ENCODE data around the gene LRCH1.

Gene LRCH1

DNA sequence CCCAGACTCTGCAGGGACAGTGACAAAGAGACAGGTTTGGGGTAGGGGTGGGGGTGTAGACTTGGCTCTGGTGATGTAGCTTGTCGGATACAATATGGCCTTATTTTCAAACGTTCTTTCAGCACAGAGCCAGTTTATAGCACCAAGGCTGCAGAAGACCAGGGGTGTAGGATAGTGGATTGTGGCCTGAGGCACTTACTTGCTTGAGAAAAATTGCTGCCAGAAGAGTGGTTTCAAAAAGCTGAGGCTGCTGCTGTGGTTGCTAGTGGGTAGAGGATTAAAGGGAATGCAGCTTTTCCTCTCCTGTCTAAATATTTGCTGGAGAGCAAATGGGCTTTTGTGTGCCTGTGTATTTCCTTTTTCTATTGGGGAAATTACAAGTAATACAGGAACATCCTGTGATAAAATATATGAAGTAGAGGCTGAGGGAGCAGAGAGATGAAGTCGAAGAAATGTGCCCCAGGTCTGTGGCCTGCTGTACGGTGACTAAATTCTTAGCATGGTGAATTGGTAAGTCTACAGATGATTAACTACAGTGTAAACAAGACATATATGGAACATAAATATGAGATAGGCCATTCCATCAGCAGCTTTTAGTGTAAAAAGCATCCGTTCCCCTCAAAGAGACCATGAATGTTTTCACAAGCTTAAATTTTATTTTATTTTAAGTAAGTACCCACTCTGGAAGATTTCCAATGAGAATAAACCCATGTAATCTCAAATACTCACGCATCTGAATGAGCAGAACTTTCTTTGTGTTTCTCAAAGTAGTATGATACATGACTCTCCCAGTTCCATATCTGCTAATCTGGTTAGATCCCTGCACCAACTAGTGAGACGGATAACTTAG lies 112.9 kb downstream of the LRCH1 start:
- peak; percentile 65 for DNase-seq (ENCODE audit: low read depth)

- no peak for DNase-seq (ENCODE audit: low read depth)
Observed at GRCh38 chr13:46666727-46667456, 113.9 kb downstream of the LRCH1 start.

- no peak for DNase-seq (ENCODE audit: low read depth)
Observed at GRCh38 chr13:46667687-46668281, 114.8 kb downstream of the LRCH1 start.

DNA sequence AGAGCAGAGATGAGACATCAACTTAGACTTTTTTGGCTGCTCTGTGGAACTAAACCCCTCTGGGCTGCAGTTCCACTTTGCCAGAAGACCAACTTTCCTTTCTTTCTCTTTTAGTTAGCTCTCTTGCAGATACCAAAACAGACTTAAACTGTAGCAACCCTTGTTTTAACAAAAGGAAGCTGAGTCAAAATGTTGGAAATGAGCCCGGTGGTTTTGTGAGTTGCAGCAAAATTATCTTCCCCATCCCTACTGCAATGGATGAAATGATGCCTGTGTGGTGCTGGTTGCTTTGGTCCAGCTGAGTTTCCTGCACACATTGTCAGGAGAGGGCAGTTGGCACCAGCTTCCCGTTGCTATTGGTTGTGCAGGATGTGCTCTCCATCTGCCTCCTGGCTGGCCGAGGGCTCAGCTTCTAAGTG lies 115.3 kb downstream of the LRCH1 start:
- peak; percentile 93 for DNase-seq (ENCODE audit: low read depth)

- no peak for DNase-seq (ENCODE audit: low read depth)
Observed at GRCh38 chr13:46668931-46669525, 116.1 kb downstream of the LRCH1 start.

DNA sequence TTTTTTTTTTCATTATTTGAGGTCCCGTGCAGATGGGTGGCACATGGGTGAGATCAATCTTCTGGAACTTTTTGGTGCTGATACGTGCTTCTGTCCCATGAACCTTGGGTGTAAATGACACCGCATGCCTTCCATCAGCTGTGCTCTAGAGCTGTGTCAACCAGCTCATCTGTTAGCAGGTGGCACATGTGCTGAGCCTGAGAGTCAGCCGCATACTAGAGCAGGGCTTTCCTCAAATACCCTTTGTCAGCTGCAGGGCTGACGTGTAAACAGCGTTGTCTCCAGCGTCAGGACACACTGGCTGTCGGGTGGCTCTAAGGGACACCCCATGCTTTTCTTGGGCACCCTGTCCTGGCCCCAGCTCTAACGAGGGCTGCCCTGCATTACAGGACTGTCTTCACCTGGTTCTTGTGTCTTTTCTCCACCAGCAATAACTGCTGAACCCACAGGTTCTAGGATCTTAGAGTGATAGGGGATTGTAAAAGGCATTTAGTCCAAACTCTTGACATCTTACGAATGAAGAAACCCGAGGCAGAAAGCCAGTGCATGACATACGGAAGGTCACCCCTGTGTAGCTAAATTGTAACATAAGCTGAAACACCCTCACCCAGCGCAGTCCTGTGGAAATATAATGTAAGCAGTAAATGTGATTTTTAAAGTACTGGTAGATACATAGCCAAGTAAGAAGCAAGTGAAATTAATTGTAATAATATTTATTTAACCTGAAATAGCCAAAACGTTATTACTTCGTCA lies 119.5 kb downstream of the LRCH1 start:
- no peak for DNase-seq (ENCODE audit: low read depth)

- DNase-seq (ENCODE audit: low read depth), result peak; percentile 63
Observed at GRCh38 chr13:46675016-46675415, 122.0 kb downstream of the LRCH1 start.

- no peak for DNase-seq (ENCODE audit: low read depth)
Observed at GRCh38 chr13:46676378-46676725, 123.4 kb downstream of the LRCH1 start.

DNA sequence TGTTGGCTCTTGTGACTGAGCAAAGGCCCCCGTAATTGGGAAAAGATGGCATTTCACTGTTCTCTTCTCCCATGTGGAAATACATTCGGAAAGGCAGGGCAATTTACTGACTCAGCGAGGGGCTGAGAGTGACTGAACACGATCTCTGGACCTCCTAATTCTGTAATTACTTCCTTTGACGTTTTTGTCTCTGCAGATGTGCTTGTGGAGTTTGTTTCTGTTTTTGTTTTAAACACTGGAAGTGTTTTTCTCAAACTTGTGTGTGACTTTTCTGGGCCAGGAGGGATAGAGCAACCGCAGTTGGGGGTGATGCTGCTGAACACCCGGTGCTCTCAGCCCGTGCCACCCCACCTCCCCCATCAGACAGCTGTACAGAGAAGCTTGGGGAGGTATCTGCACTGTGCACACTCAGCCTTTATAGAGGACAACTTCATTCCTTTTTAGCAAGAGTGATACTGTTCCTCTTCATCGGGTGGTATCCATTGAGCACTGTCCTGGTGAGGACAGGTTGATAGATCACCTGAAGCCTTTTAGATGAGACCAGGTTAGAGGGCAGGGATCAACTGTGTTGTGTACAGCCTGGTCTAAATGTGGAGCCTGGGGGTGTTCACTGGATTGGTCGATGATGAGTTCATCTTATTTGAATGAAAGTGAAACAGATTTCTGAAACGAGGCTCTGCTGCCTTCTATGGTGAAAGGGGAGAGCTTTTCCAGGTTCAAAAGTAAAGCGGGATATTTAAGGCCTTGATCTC lies 126.6 kb downstream of the LRCH1 start:
- peak; percentile 80 for DNase-seq (ENCODE audit: low read depth)

DNA sequence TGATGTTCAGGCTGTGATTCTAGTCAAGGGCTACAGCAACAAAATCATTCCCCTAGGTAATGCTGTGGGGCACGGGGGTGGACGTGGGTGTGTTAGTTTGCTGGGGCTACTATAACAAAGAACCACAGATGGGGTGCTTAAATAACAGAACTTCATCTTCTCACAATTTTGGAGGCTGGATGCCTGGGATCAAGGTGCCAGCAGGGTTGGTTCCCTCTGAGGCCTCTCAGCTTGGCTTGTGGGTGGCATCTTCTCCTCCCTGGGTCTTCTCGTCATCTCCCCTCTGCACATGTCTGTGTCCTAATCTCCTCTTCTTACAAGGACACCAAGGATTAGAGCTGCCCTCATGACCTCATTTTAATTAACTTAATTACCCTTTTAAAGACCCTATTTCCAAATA lies 129.0 kb downstream of the LRCH1 start:
- DNase-seq (ENCODE audit: low read depth), result no peak

DNA sequence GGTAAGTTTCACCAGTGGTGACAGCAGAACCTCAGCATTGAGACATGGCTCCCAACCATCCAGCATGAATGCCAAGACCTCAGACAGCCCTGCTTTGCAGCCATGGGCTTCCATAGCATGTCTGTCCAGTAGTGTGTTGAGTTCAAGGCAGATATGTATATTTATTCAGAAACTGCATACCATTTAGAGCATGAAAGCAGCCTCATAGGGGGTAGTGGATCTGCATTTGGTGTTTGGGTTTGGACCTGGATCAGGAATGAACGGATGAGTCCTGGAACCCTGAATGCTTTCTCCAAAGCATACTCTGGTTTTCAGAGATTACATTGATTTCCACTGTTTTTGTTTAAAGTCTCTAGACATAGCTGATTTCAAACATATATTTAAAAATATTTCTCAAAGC lies 129.7 kb downstream of the LRCH1 start:
- DNase-seq (ENCODE audit: low read depth), result no peak

DNA sequence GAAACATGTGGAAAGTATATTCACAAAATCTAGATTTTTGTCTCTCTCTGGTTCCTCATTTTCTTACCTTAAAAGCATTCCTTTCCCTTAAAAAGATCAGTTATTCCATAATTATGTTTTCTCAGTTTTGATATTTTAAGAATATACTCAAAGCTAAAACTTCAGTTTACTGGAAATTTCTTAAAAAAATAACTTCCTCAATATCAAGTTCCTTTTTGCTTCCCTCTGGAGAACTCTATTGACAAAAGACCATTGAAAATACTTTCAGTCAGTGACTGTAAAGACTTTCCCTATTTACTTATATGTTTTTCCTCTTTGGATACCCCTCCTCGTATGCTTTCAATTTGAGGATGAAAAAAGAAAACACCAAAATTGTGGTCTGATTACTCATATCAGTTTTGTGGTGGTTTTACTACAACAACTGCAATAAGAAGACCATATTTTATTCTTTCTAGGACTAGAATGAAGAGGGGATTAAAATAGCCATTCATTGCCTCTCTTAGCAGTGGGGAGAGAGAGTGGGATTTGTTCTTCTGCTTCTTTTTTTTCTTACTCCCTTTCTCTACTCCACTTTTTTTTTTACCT lies 130.8 kb downstream of the LRCH1 start:
- DNase-seq (ENCODE audit: low read depth), result peak; percentile 33

GRCh38 chr13:46684287-46685001 lies 131.5 kb downstream of the LRCH1 start:
- peak; percentile 48 for DNase-seq (ENCODE audit: low read depth)

- DNase-seq (ENCODE audit: low read depth), result no peak
Observed at GRCh38 chr13:46685006-46685730, 132.2 kb downstream of the LRCH1 start.

- no peak for DNase-seq (ENCODE audit: low read depth)
Observed at GRCh38 chr13:46686171-46686570, 133.2 kb downstream of the LRCH1 start.

GRCh38 chr13:46687810-46688209 lies 134.8 kb downstream of the LRCH1 start:
- DNase-seq (ENCODE audit: low read depth), result peak; percentile 41

GRCh38 chr13:46688306-46688705 lies 135.3 kb downstream of the LRCH1 start:
- DNase-seq (ENCODE audit: low read depth), result no peak

DNA sequence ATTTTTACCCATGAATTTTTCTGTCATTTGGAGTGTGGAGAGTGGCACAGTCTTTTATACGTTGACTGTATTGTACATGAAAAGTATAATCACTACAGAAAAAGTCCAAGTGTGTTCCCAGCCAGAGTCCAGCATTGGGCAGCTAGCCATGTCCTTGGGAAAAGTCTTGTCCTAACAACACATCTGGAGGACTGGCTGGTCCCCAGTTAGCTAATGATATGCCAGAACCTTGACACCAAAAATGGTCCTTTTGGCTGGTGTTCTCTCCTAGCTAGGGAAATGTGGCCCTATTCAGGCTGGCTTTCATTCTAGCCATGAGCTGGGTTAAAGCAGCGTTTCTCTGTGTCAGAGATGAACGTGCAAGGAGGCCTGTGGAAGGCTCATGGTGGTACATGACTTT lies 145.0 kb downstream of the LRCH1 start:
- no peak for DNase-seq (ENCODE audit: low read depth)

- peak; percentile 27 for DNase-seq (ENCODE audit: low read depth)
Observed at GRCh38 chr13:46698910-46699460, 146.0 kb downstream of the LRCH1 start.
